Transverse colon (tissue), 4 donors: Measurements from ENCODE around the gene PRSS57. TPM values are rescaled to one million over a fixed set of nuclear protein-coding genes. Genes with fewer than 3 reads are reported as not detected.
"Not testable (repeated sequence)": the region's sequence is repeated elsewhere in the genome, so short reads cannot be mapped to it uniquely, and the experiment has no call there.

ENCODE experiments used
- DNase-seq: peaks from one replicate; pipeline ENCODE4 v3.0.0-alpha.2; 2019
- H3K27ac ChIP-seq, 4 donors: fragments of 200-600 bp; sonication (generic); 2 replicates each; pipeline ENCODE4 v1.5.1; 2016 to 2018; ENCODE audit warnings: inconsistent platforms in 4 of 4
- H3K27me3 ChIP-seq: fragments of 200-600 bp; sonication (generic); 2 replicates; pipeline ENCODE4 v1.5.1; 2017; ENCODE audit warnings: inconsistent platforms
- H3K36me3 ChIP-seq, 4 donors: fragments of 200-600 bp; sonication (generic); 2 replicates each; pipeline ENCODE4 v1.5.1; 2017 to 2019; ENCODE audit warnings: inconsistent platforms in 4 of 4
- H3K4me1 ChIP-seq, 4 donors: fragments of 200-600 bp; sonication (generic); 2 replicates each; pipeline ENCODE4 v1.5.1; 2017 to 2020; ENCODE audit warnings: inconsistent platforms in 4 of 4
- H3K4me3 ChIP-seq, 4 donors: fragments of 200-600 bp; sonication (generic); 1 replicate in 1 of 4; 2 replicates in 3 of 4; pipeline versions ENCODE4 v1.5.1 to v1.6.1; 2017 to 2019; ENCODE audit warnings: inconsistent platforms in 4 of 4
- H3K9me3 ChIP-seq, 2 donors: fragments of 200-600 bp; sonication (generic); 2 replicates each; pipeline ENCODE4 v1.5.1; 2017 to 2019; ENCODE audit warnings: inconsistent platforms in 2 of 2
- EP300 ChIP-seq: sonication (generic); formaldehyde crosslinking; IDR thresholded peaks from one replicate; pipeline ENCODE4 v1.6.1; 2017; ENCODE audit warnings: antibody characterized with exemption, low read depth
- POLR2A ChIP-seq: fragments of 450-650 bp; IDR thresholded peaks from one replicate; pipeline ENCODE4 v1.6.1; 2016; ENCODE audit warnings: antibody characterized with exemption, mild to moderate bottlenecking, moderate library complexity
- POLR2AphosphoS5 ChIP-seq, 3 donors: sonication (generic); formaldehyde crosslinking; IDR thresholded peaks; one replicate each; pipeline ENCODE4 v1.6.1; 2016; ENCODE audit warnings: antibody characterized with exemption in 3 of 3
- WGBS, 2 donors: methylation state at CpG; one replicate each; pipeline ENCODE4 v1.1.5; 2018; ENCODE audit warnings: low coverage in 1 of 2; 5-methylcytosine and 5-hydroxymethylcytosine counted together
- in situ Hi-C, 4 donors: fragments of 200-750 bp; cut with MboI; loops; one replicate each; pipeline versions ENCODE4 v1.15.0 to v1.15.1; 2017; ENCODE audit warnings: low sequenced_read_pairs in 3 of 4, low pct_ligation_motif_present in 1 of 4, low pct_unique_long_range_greater_than_20kb in 1 of 4
- intact Hi-C: fragments of 100-400 bp; cut with DNase I; formaldehyde crosslinking; loops from one replicate; pipeline ENCODE4 v1.15.1; 2023; ENCODE audit warnings: low total_unique reads
- total RNA-seq, 4 donors: library from RNA; depleted of rRNA; stranded (reverse); fragments of >200 nt; gene quantifications; one replicate each; pipeline ENCODE4 v1.1.0, GENCODE V29; 2016
- TF ChIP-seq, protein P1 (sequence below), 5 experiments: fragments of 200-600 bp in 3 of 5; fragments of 450-650 bp in 2 of 5; sonication (generic) in 3 of 5; IDR thresholded peaks; 1 replicate in 2 of 5; 2 replicates in 3 of 5; pipeline ENCODE4 v1.5.1; 2016 to 2017; ENCODE audit warnings: antibody characterized with exemption in 5 of 5, inconsistent platforms in 3 of 5, mild to moderate bottlenecking in 2 of 5, moderate library complexity in 1 of 5

The PRSS57 gene
- total RNA-seq, 4 donors from 2014 or later: not detected

DNA sequence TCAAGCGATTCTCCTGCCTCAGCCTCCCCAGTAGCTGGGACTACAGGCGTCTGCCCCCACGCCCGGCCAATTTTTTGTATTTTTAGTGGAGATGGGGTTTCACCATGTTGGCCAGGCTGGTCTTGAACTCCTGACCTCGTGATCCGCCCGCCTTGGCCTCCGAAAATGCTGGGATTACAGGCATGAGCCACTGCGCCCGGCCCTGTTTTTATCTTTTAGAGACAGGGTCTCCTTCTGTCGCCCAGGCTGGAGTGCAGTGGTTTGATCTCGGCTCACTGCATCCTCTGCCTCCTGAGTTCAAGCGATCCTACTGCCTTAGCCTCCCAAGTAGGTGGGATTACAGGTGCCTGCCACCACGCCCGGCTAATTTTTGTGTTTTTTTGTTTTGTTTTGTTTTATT, 3.3 kb upstream of the PRSS57 start:
- 88% methylated on average over 15 of the region's 15 CpGs; no CpG with 5 or more reads in 1 of the 2 donors for WGBS, 2 donors
- in situ Hi-C loops, H3K9me3 ChIP-seq: not testable (repeated sequence)

DNA sequence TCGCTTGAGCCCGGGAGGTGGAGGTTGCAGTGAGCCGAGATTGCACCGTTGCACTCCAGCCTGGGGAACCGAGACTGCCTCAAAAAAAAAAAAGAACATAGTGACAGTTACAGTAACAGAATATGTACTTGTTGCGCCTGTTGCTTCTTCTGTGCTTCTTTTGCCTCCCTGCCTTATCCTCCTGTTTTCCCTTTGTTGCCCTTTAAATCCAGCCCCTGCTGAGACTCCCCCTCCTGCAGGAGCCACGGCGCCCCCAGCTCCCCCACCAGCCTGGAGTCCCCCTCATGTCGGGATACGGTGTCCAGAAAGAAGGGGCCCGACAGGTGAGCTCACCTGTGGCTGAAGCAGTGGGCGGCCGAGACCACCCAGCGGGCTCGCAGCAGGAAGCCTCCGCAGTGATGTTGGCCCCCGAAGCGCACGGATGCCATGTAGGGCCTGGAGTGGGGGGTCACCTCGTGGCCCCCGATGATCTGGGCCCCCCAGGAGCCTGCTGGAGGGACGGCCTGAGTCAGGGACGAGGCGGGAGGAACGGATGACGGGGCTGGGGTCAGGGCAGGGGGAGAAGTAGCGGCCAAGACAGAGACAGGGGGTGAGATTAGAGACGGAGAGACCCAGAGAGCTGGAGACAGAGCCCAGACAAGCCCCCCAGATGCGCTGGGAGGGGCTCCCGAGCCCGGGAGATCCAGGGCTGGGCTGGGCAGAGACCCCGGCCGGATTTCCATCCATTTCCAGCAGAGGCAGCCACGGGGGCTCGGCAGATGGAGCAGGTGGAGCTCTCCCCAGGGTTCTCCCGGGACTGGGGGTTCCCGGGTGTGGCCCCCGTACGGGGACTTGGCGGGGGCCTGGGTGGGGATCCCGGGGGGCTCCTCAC, 536 bp downstream of the PRSS57 start:
- TF ChIP-seq, protein P1, sequence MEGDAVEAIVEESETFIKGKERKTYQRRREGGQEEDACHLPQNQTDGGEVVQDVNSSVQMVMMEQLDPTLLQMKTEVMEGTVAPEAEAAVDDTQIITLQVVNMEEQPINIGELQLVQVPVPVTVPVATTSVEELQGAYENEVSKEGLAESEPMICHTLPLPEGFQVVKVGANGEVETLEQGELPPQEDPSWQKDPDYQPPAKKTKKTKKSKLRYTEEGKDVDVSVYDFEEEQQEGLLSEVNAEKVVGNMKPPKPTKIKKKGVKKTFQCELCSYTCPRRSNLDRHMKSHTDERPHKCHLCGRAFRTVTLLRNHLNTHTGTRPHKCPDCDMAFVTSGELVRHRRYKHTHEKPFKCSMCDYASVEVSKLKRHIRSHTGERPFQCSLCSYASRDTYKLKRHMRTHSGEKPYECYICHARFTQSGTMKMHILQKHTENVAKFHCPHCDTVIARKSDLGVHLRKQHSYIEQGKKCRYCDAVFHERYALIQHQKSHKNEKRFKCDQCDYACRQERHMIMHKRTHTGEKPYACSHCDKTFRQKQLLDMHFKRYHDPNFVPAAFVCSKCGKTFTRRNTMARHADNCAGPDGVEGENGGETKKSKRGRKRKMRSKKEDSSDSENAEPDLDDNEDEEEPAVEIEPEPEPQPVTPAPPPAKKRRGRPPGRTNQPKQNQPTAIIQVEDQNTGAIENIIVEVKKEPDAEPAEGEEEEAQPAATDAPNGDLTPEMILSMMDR (IDR thresholded peaks at IDR 0.05): no peak
- no peak for TF ChIP-seq EP300
- no peak for TF ChIP-seq POLR2A
- no peak for DNase-seq
- Histone ChIP-seq H3K27me3 (peaks cover 23% of the 10 kb centered on the region), H3K36me3 (no peaks in the 10 kb centered on the region), H3K27ac (no peak overlapping the region), H3K9me3 (no peaks in the 10 kb centered on the region), H3K4me1 (no peaks in the 10 kb centered on the region), H3K4me3 (no peak overlapping the region)
- 42 to 64% methylated on average over 7 to 40 of the region's 41 CpGs for WGBS, 2 donors
- in situ Hi-C loops (no loop called here), intact Hi-C loops (no loop called here)

More for the DNA sequence above, 3.3 kb upstream of the PRSS57 start:
- H3K4me1 ChIP-seq, intact Hi-C loops, H3K4me3 ChIP-seq, H3K36me3 ChIP-seq, H3K27ac ChIP-seq, DNase-seq: not testable (repeated sequence)
- H3K27me3 ChIP-seq: peaks cover 35% of the 10 kb centered on the region

DNA sequence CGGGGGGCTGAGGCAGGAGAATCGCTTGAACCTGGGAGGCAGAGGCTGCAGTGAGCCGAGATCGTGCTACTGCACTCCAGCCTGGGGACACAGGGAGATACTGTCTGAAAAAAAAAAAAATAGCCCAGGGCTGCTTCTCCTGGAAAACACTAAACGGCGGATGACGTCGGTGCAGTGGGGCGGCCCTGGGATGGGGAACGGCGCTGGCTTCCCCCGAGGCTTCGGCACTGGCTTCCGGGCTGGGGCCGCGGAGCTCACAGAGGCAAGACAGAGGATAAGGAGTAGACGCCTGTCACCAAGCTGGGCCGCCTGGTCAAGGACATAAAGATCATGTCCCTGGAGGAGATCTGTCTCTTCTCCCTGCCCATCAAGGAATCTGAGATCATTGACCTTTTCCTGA, 5.0 kb downstream of the PRSS57 start:
- no peak overlapping the region for H3K27ac ChIP-seq
- H3K36me3 ChIP-seq: no peaks in the 10 kb centered on the region
- no peak overlapping the region for H3K4me3 ChIP-seq
- in situ Hi-C loops: no loop called here
- 71 to 76% methylated on average over 5 to 18 of the region's 18 CpGs for whole genome bisulfite sequencing, 2 donors
- DNase-seq: no peak
- intact Hi-C loops: no loop called here
- TF ChIP-seq POLR2AphosphoS5 (IDR thresholded peaks at IDR 0.05) (no peak), POLR2A (no peak), EP300 (no peak)
- TF ChIP-seq, protein P1 (IDR thresholded peaks at IDR 0.05): no peak
- peaks cover 8% of the 10 kb centered on the region for H3K27me3 ChIP-seq
- no peaks in the 10 kb centered on the region for H3K9me3 ChIP-seq
- H3K4me1 ChIP-seq: no peaks in the 10 kb centered on the region

DNA sequence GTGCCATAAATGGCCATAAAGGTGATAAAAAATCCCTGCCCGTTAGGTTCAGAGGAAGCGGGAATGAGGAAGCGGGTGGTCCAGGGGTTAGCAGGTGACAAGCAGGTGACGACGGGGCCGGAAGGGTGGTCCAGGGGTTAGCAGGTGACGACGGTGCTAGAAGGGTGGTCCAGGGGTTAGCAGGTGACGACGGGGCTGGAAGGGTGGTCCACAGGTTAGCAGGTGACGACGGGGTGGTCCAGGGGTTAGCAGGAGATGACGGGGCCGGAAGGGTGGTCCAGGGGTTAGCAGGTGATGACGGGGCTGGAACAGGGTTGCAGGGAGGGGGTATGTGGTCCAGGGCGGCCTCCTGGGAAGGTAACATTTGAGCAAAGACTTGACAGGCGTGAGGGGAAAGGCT, 6.3 kb downstream of the PRSS57 start:
- in situ Hi-C loops: no loop called here
- no peak overlapping the region for H3K4me3 ChIP-seq
- H3K27me3 ChIP-seq: no peaks in the 10 kb centered on the region
- H3K4me1 ChIP-seq: no peaks in the 10 kb centered on the region
- no peak for DNase-seq
- H3K36me3 ChIP-seq: no peaks in the 10 kb centered on the region
- intact Hi-C loops: no loop called here
- H3K27ac ChIP-seq: no peak overlapping the region
- no peak for TF ChIP-seq EP300
- TF ChIP-seq, protein P1 (IDR thresholded peaks at IDR 0.05): no peak
- TF ChIP-seq POLR2A: no peak
- TF ChIP-seq POLR2AphosphoS5 (IDR thresholded peaks at IDR 0.05): no peak
- WGBS, 2 donors: 66 to 68% methylated on average over 9 to 17 of the region's 17 CpGs
- H3K9me3 ChIP-seq: no peaks in the 10 kb centered on the region

DNA sequence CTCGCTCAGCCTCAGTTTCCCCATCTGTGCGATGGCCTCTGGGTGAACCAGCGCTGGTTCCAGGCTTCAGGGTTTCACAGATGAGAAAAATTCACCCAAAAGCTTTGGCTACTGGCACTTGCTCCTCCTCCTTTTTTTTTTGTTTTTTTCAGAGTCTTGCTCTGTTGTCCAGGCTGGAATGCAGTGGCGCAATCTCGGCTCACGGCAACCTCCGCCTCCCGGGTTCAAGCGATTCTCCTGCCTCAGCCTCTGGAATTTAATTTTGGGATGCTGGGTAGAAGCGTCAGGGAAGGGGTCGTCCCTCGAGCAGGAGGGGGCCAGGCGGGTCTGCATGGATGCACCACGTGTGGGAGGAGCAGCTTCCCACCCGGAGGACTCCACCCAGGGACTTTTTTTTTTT, 7.0 kb downstream of the PRSS57 start:
- Histone ChIP-seq H3K36me3 (no peaks in the 10 kb centered on the region), H3K4me1 (no peaks in the 10 kb centered on the region), H3K4me3 (no peak overlapping the region), H3K27ac (no peak overlapping the region), H3K9me3 (no peaks in the 10 kb centered on the region), H3K27me3 (no peaks in the 10 kb centered on the region)
- in situ Hi-C loops (no loop called here), intact Hi-C loops (no loop called here)
- no peak for DNase-seq
- TF ChIP-seq EP300 (no peak), POLR2A (no peak), POLR2AphosphoS5 (IDR thresholded peaks at IDR 0.05) (no peak)
- TF ChIP-seq, protein P1 (IDR thresholded peaks at IDR 0.05): no peak
- 78 to 100% methylated on average over 1 to 15 of the region's 15 CpGs for WGBS, 2 donors
